DOHH2 (cell line): ENCODE data around the gene C2CD3.

Experiments used
- CTCF ChIP-seq: fragments of 200-600 bp; sonication (generic); IDR thresholded peaks from one replicate; pipeline ENCODE4 v1.5.1; 2014; ENCODE audit warnings: antibody characterized with exemption, mild to moderate bottlenecking, low read depth, low read length; ENCODE audit not compliant: poor library complexity, severe bottlenecking
- EZH2phosphoT487 ChIP-seq: fragments of 200-600 bp; sonication (generic); IDR thresholded peaks from 2 replicates; pipeline ENCODE4 v1.6.1; 2017; ENCODE audit warnings: borderline replicate concordance, mild to moderate bottlenecking, antibody characterized with exemption, low read length, moderate library complexity, mixed read lengths

- no peak for TF ChIP-seq CTCF
- no peak for TF ChIP-seq EZH2phosphoT487
These were observed 205.6 kb downstream of the C2CD3 start for GRCh38 chr11:73965076-73965763.
